Measurements from ENCODE around the gene EMC6. TPM values are rescaled to one million over a fixed set of nuclear protein-coding genes. Genes with fewer than 3 reads are reported as not detected.

EMC6 gene
- total and polyA plus RNA-seq, 2 of the 13 experiments (the other 11 are each of a cell fraction or from before 2014, with no cell fraction given): 45.1 to 47.7 TPM

- TF ChIP-seq ZNF816 (CRISPR knock-in tag; IDR thresholded peaks at IDR 0.05; ENCODE audit: borderline replicate concordance) (no peak; the same call in 1 of the 2 replicates), TRIM22 (IDR thresholded peaks at IDR 0.05) (no peak), CAMTA2 (CRISPR knock-in tag; IDR thresholded peaks at IDR 0.05; ENCODE audit: borderline replicate concordance) (0 out of 2 replicates have a peak, but pooled peaks have one; percentile 61), CHCHD3 (CRISPR knock-in tag; IDR thresholded peaks at IDR 0.05) (no peak), SIX1 (CRISPR knock-in tag; IDR thresholded peaks at IDR 0.05; ENCODE audit: borderline replicate concordance) (no peak), ZNF749 (CRISPR knock-in tag; IDR thresholded peaks at IDR 0.05; ENCODE audit: borderline replicate concordance) (0 out of 2 replicates have a peak, but pooled peaks have one; percentile 51), RXRA (CRISPR knock-in tag; IDR thresholded peaks at IDR 0.05) (peak; percentile 13; the same call in 1 of the 2 replicates), ELF3 (CRISPR knock-in tag; IDR thresholded peaks at IDR 0.05) (no peak; the same call in none of the 2 replicates), ZNF703 (CRISPR knock-in tag; IDR thresholded peaks at IDR 0.05; ENCODE audit: borderline replicate concordance) (no peak; the same call in 1 of the 2 replicates), JARID2 (CRISPR knock-in tag; IDR thresholded peaks at IDR 0.05; ENCODE audit: insufficient replicate concordance) (peak; percentile 25), ZNF143 (CRISPR knock-in tag; IDR thresholded peaks at IDR 0.05) (peak; percentile 84), ZNF468 (CRISPR knock-in tag; IDR thresholded peaks at IDR 0.05) (0 out of 2 replicates have a peak, but pooled peaks have one; percentile 71), SP1 (IDR thresholded peaks at IDR 0.05) (no peak), SP1 (CRISPR knock-in tag; IDR thresholded peaks at IDR 0.05) (peak; percentile 49; the same call in 1 of the 2 replicates), GTF2F1 (IDR thresholded peaks at IDR 0.05; ENCODE audit: low read length) (peak; percentile 77), RCOR2 (CRISPR knock-in tag; IDR thresholded peaks at IDR 0.05) (no peak), ZNF746 (CRISPR knock-in tag; IDR thresholded peaks at IDR 0.05) (peak; percentile 18; the same call in 1 of the 2 replicates), ATF6 (CRISPR knock-in tag; conservative IDR thresholded peaks at IDR 0.05) (no peak)
- TF ChIP-seq, protein P1, sequence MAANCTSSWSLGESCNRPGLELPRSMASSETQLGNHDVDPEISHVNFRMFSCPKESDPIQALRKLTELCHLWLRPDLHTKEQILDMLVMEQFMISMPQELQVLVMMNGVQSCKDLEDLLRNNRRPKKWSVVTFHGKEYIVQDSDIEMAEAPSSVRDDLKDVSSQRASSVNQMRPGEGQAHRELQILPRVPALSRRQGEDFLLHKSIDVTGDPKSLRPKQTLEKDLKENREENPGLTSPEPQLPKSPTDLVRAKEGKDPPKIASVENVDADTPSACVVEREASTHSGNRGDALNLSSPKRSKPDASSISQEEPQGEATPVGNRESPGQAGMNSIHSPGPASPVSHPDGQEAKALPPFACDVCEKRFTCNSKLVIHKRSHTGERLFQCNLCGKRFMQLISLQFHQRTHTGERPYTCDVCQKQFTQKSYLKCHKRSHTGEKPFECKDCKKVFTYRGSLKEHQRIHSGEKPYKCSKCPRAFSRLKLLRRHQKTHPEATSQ (CRISPR knock-in tag; IDR thresholded peaks at IDR 0.05; ENCODE audit: borderline replicate concordance): peak; percentile 21; the same call in 1 of the 2 replicates
- TF ChIP-seq, protein P2, sequence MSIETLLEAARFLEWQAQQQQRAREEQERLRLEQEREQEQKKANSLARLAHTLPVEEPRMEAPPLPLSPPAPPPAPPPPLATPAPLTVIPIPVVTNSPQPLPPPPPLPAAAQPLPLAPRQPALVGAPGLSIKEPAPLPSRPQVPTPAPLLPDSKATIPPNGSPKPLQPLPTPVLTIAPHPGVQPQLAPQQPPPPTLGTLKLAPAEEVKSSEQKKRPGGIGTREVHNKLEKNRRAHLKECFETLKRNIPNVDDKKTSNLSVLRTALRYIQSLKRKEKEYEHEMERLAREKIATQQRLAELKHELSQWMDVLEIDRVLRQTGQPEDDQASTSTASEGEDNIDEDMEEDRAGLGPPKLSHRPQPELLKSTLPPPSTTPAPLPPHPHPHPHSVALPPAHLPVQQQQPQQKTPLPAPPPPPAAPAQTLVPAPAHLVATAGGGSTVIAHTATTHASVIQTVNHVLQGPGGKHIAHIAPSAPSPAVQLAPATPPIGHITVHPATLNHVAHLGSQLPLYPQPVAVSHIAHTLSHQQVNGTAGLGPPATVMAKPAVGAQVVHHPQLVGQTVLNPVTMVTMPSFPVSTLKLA (IDR thresholded peaks at IDR 0.05): peak; percentile 40
- TF ChIP-seq, protein P3, sequence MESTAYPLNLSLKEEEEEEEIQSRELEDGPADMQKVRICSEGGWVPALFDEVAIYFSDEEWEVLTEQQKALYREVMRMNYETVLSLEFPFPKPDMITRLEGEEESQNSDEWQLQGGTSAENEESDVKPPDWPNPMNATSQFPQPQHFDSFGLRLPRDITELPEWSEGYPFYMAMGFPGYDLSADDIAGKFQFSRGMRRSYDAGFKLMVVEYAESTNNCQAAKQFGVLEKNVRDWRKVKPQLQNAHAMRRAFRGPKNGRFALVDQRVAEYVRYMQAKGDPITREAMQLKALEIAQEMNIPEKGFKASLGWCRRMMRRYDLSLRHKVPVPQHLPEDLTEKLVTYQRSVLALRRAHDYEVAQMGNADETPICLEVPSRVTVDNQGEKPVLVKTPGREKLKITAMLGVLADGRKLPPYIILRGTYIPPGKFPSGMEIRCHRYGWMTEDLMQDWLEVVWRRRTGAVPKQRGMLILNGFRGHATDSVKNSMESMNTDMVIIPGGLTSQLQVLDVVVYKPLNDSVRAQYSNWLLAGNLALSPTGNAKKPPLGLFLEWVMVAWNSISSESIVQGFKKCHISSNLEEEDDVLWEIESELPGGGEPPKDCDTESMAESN (CRISPR knock-in tag; conservative IDR thresholded peaks at IDR 0.05): peak; percentile 43
These were observed at the start of gene EMC6, which contains the start of gene TAX1BP3 (continued) for GRCh38 chr17:3668279-3669084.

All from HepG2 (cell line).